ENCODE results near the gene LRMDA. TPM values are rescaled to one million over a fixed set of nuclear protein-coding genes. Genes with fewer than 3 reads are reported as not detected.

LRMDA gene
- total RNA-seq, 4 donors from 2014 or later = 1.4 to 23.1 (median 3.6) TPM

GRCh38 chr10:76085002-76085816 is 653.8 kb downstream of the LRMDA start:
- no peak for TF ChIP-seq POLR2A (IDR thresholded peaks at IDR 0.05)
- TF ChIP-seq CTCF (IDR thresholded peaks at IDR 0.05) = no peak
- Histone ChIP-seq H3K27ac (no peak overlapping the region), H3K4me3 (no peak overlapping the region), H3K36me3 (no peaks in the 10 kb centered on the region), H3K9me3 (no peaks in the 10 kb centered on the region), H3K27me3 (no peaks in the 10 kb centered on the region), H3K4me1 (peaks cover 0 to 24% (median 0%) of the 10 kb centered on the region in 4 donors)
- no peak for DNase-seq

- Histone ChIP-seq H3K9me3 (no peaks in the 10 kb centered on the region), H3K27ac (no peak overlapping the region), H3K27me3 (no peaks in the 10 kb centered on the region), H3K36me3 (no peaks in the 10 kb centered on the region), H3K4me3 (no peak overlapping the region), H3K4me1 (peaks cover 0 to 22% (median 0%) of the 10 kb centered on the region in 4 donors)
- DNase-seq = no peak
- no peak for TF ChIP-seq CTCF (IDR thresholded peaks at IDR 0.05)
- no peak for TF ChIP-seq POLR2A (IDR thresholded peaks at IDR 0.05)
Observed at GRCh38 chr10:76085817-76086167, 654.4 kb downstream of the LRMDA start.

GRCh38 chr10:76086170-76086760 is 654.8 kb downstream of the LRMDA start:
- no peak for DNase-seq
- TF ChIP-seq POLR2A (IDR thresholded peaks at IDR 0.05) = no peak
- no peak for TF ChIP-seq CTCF (IDR thresholded peaks at IDR 0.05)
- no peaks in the 10 kb centered on the region for H3K36me3 ChIP-seq
- H3K9me3 ChIP-seq = no peaks in the 10 kb centered on the region
- peaks cover 0 to 19% (median 0%) of the 10 kb centered on the region in 4 donors for H3K4me1 ChIP-seq
- H3K27me3 ChIP-seq = no peaks in the 10 kb centered on the region
- H3K4me3 ChIP-seq = no peak overlapping the region
- peak overlapping the region in 2 of 4 donors; percentile 22 to 52 for H3K27ac ChIP-seq

GRCh38 chr10:76086761-76087639 is 655.6 kb downstream of the LRMDA start:
- no peaks in the 10 kb centered on the region for H3K36me3 ChIP-seq
- H3K9me3 ChIP-seq = no peaks in the 10 kb centered on the region
- H3K27ac ChIP-seq = peak overlapping the region in 2 of 4 donors; percentile 44 to 52
- H3K4me1 ChIP-seq = peaks cover 0 to 19% (median 0%) of the 10 kb centered on the region in 4 donors
- TF ChIP-seq CTCF (IDR thresholded peaks at IDR 0.05) (peak in 4 of 6 experiments; percentile 49 to 94 (median 92)), POLR2A (IDR thresholded peaks at IDR 0.05) (no peak)
- no peak overlapping the region for H3K4me3 ChIP-seq
- DNase-seq = peak in 2 of 3 donors; percentile 75
- H3K27me3 ChIP-seq = no peaks in the 10 kb centered on the region

GRCh38 chr10:76088008-76088407 is 656.6 kb downstream of the LRMDA start:
- Histone ChIP-seq H3K4me3 (no peak overlapping the region), H3K27ac (no peak overlapping the region), H3K27me3 (no peaks in the 10 kb centered on the region), H3K9me3 (no peaks in the 10 kb centered on the region), H3K36me3 (no peaks in the 10 kb centered on the region), H3K4me1 (peaks cover 0 to 19% (median 0%) of the 10 kb centered on the region in 4 donors)
- TF ChIP-seq POLR2A (IDR thresholded peaks at IDR 0.05) (no peak), CTCF (IDR thresholded peaks at IDR 0.05) (no peak)
- DNase-seq = no peak
